MCF 10A (cell line): ENCODE data around the gene IGF1R. TPM values are rescaled to one million over a fixed set of nuclear protein-coding genes. Genes with fewer than 3 reads are reported as not detected.

ENCODE experiments used
- BruUV-seq: library from RNA; stranded (reverse); fragments of 400-500 nt; replicated peaks from 2 replicates; lab custom pipeline; 2021; lab: Mats Ljungman, UMichigan
- CTCF ChIA-PET: fragments of 300-600 bp; sonication (Branson Sonifier 250); formaldehyde crosslinking; extraction: SDS; loops from one replicate; lab custom pipeline; 2021; ENCODE audit warnings: antibody characterized with exemption, inconsistent platforms; lab: Yijun Ruan, JAX
- POLR2A ChIA-PET: fragments of 300-600, 350-650 bp; sonication (Branson Sonifier 250); formaldehyde crosslinking; extraction: SDS; loops from one replicate; lab custom pipeline; 2020; ENCODE audit warnings: antibody characterized with exemption, inconsistent platforms; lab: Yijun Ruan, JAX
- DNase-seq: peaks from one replicate; pipeline ENCODE4 v3.0.0-alpha.2; 2018; ENCODE audit not compliant: unreplicated experiment
- H3K27ac Mint-ChIP-seq: one replicate; pipeline ENCODE4 v1.8.0; 2022; ENCODE audit warnings: mild to moderate bottlenecking, low read depth, mixed read lengths; ENCODE audit not compliant: unreplicated experiment
- H3K27me3 Mint-ChIP-seq: one replicate; pipeline ENCODE4 v1.8.0; 2022; ENCODE audit warnings: mixed read lengths; ENCODE audit not compliant: insufficient read depth, unreplicated experiment
- H3K36me3 Mint-ChIP-seq: one replicate; pipeline ENCODE4 v1.8.0; 2022; ENCODE audit warnings: mild to moderate bottlenecking, moderate library complexity, mixed read lengths; ENCODE audit not compliant: insufficient read depth, unreplicated experiment
- H3K4me1 Mint-ChIP-seq: one replicate; pipeline ENCODE4 v1.8.0; 2022; ENCODE audit warnings: mixed read lengths; ENCODE audit not compliant: insufficient read depth, unreplicated experiment
- H3K4me3 Mint-ChIP-seq: one replicate; pipeline ENCODE4 v1.8.0; 2022; ENCODE audit warnings: mild to moderate bottlenecking, moderate library complexity, mixed read lengths; ENCODE audit not compliant: unreplicated experiment
- H3K9me3 Mint-ChIP-seq: one replicate; pipeline ENCODE4 v1.8.0; 2022; ENCODE audit warnings: mixed read lengths; ENCODE audit not compliant: unreplicated experiment
- CTCF ChIP-seq: fragments of 200-600 bp; IDR thresholded peaks from one replicate; pipeline ENCODE4 v1.8.0; 2022; ENCODE audit warnings: antibody characterized with exemption, mild to moderate bottlenecking; ENCODE audit not compliant: unreplicated experiment
- intact Hi-C: fragments of 100-400 bp; cut with micrococcal nuclease; formaldehyde crosslinking; loops from 2 replicates; pipeline ENCODE4 v1.14.1; 2022
- total RNA-seq: library from RNA; stranded (reverse); gene quantifications from 2 replicates; pipeline ENCODE4 v1.2.3, GENCODE V29; 2022

IGF1R gene
- total RNA-seq, 1 experiment from 2014 or later, result 53.3 TPM

- H3K27ac Mint-ChIP-seq, result no peak overlapping the region
- peaks cover 6% of the 10 kb centered on the region for H3K4me1 Mint-ChIP-seq
- ChIA-PET POLR2A (interaction anchor here (0.6 to 8.0 kb wide), 18 partner anchors 10 to 410 kb away, joined by 3 to 148 read pairs (median 4); no protein-coding TSS in a partner anchor), CTCF (interaction anchor here (0.6 to 2.6 kb wide), 21 partner anchors 9 to 430 kb away, joined by 3 to 28 read pairs (median 3); no protein-coding TSS in a partner anchor)
- intact Hi-C loops, result loop anchor here (1.0 to 5.0 kb wide), 3 partner anchors 65 to 410 kb away; no protein-coding TSS in a partner anchor
- BruUV-seq, result no TSS peak
- peaks cover 12% of the 10 kb centered on the region for H3K36me3 Mint-ChIP-seq
- no peaks in the 10 kb centered on the region for H3K9me3 Mint-ChIP-seq
- peaks cover 51% of the 10 kb centered on the region for H3K27me3 Mint-ChIP-seq
- no peak for DNase-seq
- peak; percentile 76 for TF ChIP-seq CTCF
- H3K4me3 Mint-ChIP-seq, result peak overlapping the region; percentile 89
Measured at GRCh38 chr15:98647026-98647773, 1.1 kb upstream of the IGF1R start.

GRCh38 chr15:98648654-98649471, 524 bp downstream of the IGF1R start:
- no peak for TF ChIP-seq CTCF
- Mint-ChIP-seq H3K27ac (peak overlapping the region; percentile 83), H3K9me3 (no peaks in the 10 kb centered on the region), H3K27me3 (peaks cover 35% of the 10 kb centered on the region), H3K36me3 (peaks cover 12% of the 10 kb centered on the region), H3K4me3 (peak overlapping the region; percentile 89), H3K4me1 (peaks cover 22% of the 10 kb centered on the region)
- BruUV-seq, result no TSS peak
- ChIA-PET POLR2A (interaction anchor here (0.6 to 8.0 kb wide), 18 partner anchors 9 to 601 kb away, joined by 3 to 148 read pairs (median 5); no protein-coding TSS in a partner anchor), CTCF (interaction anchor here (0.6 to 1.4 kb wide), 5 partner anchors 7 to 257 kb away, joined by 3 to 5 read pairs (median 3); no protein-coding TSS in a partner anchor)
- intact Hi-C loops, result loop anchor here (1.0 to 5.0 kb wide), 5 partner anchors 67 to 408 kb away; no protein-coding TSS in a partner anchor
- peak; percentile 63 for DNase-seq

- POLR2A ChIA-PET, result interaction anchor here (0.8 to 8.0 kb wide), 21 partner anchors 8 to 601 kb away, joined by 3 to 148 read pairs (median 5); no protein-coding TSS in a partner anchor
- Mint-ChIP-seq H3K4me1 (peaks cover 30% of the 10 kb centered on the region), H3K27me3 (peaks cover 26% of the 10 kb centered on the region), H3K4me3 (peak overlapping the region; percentile 89), H3K36me3 (peaks cover 12% of the 10 kb centered on the region), H3K9me3 (no peaks in the 10 kb centered on the region), H3K27ac (peak overlapping the region; percentile 97)
- intact Hi-C loops, result loop anchor here (1.0 to 5.0 kb wide), 9 partner anchors 67 to 427 kb away; no protein-coding TSS in a partner anchor
- TF ChIP-seq CTCF, result no peak
- no peak for DNase-seq
- CTCF ChIA-PET, result interaction anchor here (0.6 to 1.4 kb wide), 5 partner anchors 10 to 256 kb away, joined by 3 to 4 read pairs (median 3); no protein-coding TSS in a partner anchor
- TSS peak; percentile 60 for BruUV-seq
Measured at GRCh38 chr15:98649472-98650416, 1.4 kb downstream of the IGF1R start.
